A673 (cell line): ENCODE data around the gene MFNG. TPM values are rescaled to one million over a fixed set of nuclear protein-coding genes. Genes with fewer than 3 reads are reported as not detected.

ENCODE experiments used
- BruUV-seq: library from RNA; stranded (reverse); fragments of 400-500 nt; replicated peaks from 2 replicates; lab custom pipeline; 2021; lab: Mats Ljungman, UMichigan
- CTCF ChIA-PET: fragments of 300-600 bp; sonication (Branson Sonifier 250); formaldehyde crosslinking; loops from one replicate; lab custom pipeline; 2022; ENCODE audit warnings: antibody characterized with exemption; lab: Charles Lee
- POLR2A ChIA-PET: fragments of 300-600 bp; sonication (Branson Sonifier 250); formaldehyde crosslinking; loops from one replicate; lab custom pipeline; 2022; ENCODE audit warnings: antibody characterized with exemption; ENCODE audit not compliant: low non-redundant PET; lab: Charles Lee
- DNase-seq: peaks from one replicate; pipeline ENCODE4 v3.0.0-alpha.2; 2015; ENCODE audit warnings: low spot score
- H3K27ac ChIP-seq: fragments of 200-600 bp; sonication (generic); 2 replicates; pipeline ENCODE4 v1.5.1; 2016; ENCODE audit warnings: mixed run types, low read depth, mild to moderate bottlenecking, mixed read lengths, antibody characterized with exemption, low read length; ENCODE audit not compliant: poor library complexity, severe bottlenecking
- H3K27me3 ChIP-seq: fragments of 200-600 bp; sonication (generic); replicated peaks from 2 replicates; pipeline ENCODE4 v1.6.1; 2017; ENCODE audit warnings: mixed run types, low read depth, mild to moderate bottlenecking, mixed read lengths, antibody characterized with exemption, low read length; ENCODE audit not compliant: insufficient read depth, poor library complexity
- H3K36me3 ChIP-seq: fragments of 200-600 bp; sonication (generic); 2 replicates; pipeline ENCODE4 v1.6.1; 2016; ENCODE audit warnings: mixed run types, mild to moderate bottlenecking, mixed read lengths, antibody characterized with exemption, low read length; ENCODE audit not compliant: insufficient read depth, poor library complexity, severe bottlenecking
- H3K4me1 ChIP-seq: fragments of 200-600 bp; sonication (generic); 2 replicates; pipeline ENCODE4 v1.6.1; 2017; ENCODE audit warnings: mixed run types, mild to moderate bottlenecking, mixed read lengths, antibody characterized with exemption, low read length; ENCODE audit not compliant: insufficient read depth, poor library complexity, severe bottlenecking
- H3K4me3 ChIP-seq: fragments of 200-600 bp; sonication (generic); 2 replicates; pipeline ENCODE4 v1.5.1; 2016; ENCODE audit warnings: low read depth, mixed run types, mild to moderate bottlenecking, mixed read lengths, low read length; ENCODE audit not compliant: poor library complexity, severe bottlenecking
- H3K9me3 ChIP-seq: fragments of 200-600 bp; sonication (generic); 2 replicates; pipeline ENCODE4 v1.6.1; 2016; ENCODE audit warnings: mixed run types, low read depth, mild to moderate bottlenecking, mixed read lengths, antibody characterized with exemption, low read length; ENCODE audit not compliant: poor library complexity, severe bottlenecking
- CTCF ChIP-seq: fragments of 300-800, 200-600 bp; sonication (generic); conservative IDR thresholded peaks from 2 replicates; pipeline ENCODE4 v1.5.1; 2017; ENCODE audit warnings: low read depth, mild to moderate bottlenecking, antibody characterized with exemption, low read length, moderate library complexity, mixed read lengths
- EZH2 ChIP-seq: fragments of 200-600 bp; sonication (generic); IDR thresholded peaks from 2 replicates; pipeline ENCODE4 v1.6.1; 2017; ENCODE audit warnings: borderline replicate concordance, low read depth, mild to moderate bottlenecking, mixed read lengths, antibody characterized with exemption, low read length; ENCODE audit not compliant: poor library complexity, severe bottlenecking
- intact Hi-C: fragments of 100-400 bp; cut with micrococcal nuclease; formaldehyde crosslinking; loops from one replicate; pipeline ENCODE4 v1.10.0; 2022; ENCODE audit not compliant: unreplicated experiment
- total RNA-seq: library from RNA; stranded (reverse); gene quantifications from 2 replicates; pipeline ENCODE4 v1.2.3, GENCODE V29; 2021

The MFNG gene
- total RNA-seq, 1 experiment from 2014 or later: not detected

DNA sequence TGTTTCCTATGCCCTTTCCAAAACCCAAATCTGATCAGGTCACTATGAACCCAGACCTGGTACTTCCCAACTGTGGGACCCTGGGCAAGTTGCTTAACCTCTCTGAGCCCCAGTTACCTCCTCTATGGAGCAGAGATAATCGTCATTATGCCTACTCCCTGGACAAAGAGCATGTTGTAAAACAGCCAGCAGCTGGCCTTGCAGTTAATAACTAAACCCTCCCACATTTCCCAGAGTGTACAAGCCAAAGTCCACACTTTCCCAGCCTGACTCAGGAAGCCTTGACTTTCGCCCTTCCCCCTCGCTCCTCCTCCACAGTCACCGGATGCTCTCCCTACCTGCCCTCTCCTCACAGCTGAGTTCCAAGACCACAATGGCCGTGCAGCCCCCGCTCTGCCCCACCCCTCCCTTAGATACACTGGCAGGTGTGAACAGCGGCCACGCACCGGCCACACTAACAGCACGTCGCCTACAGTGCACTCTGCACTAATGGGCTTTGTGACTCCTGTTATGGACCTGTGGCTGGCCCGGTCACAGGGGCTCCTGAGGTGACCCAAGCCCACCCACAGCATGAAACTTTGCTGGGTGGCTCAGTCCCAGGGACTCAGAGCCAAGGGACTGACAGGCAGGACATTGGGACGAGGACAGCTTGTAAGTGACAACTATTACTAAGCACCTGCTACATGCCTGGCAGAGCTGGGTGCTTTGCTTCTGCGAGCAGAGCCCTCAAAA is 15.6 kb upstream of the MFNG start:
- H3K27me3 ChIP-seq: no peaks in the 10 kb centered on the region
- BruUV-seq: no TSS peak
- no peaks in the 10 kb centered on the region for H3K4me1 ChIP-seq
- no peaks in the 10 kb centered on the region for H3K36me3 ChIP-seq
- TF ChIP-seq CTCF: no peak
- no peak for DNase-seq
- H3K9me3 ChIP-seq: no peaks in the 10 kb centered on the region
- intact Hi-C loops: no loop called here
- ChIA-PET POLR2A (no interaction called here), CTCF (no interaction called here)
- no peak overlapping the region for H3K4me3 ChIP-seq
- H3K27ac ChIP-seq: no peak overlapping the region

GRCh38 chr22:37500745-37501609 is 14.8 kb upstream of the MFNG start:
- no TSS peak for BruUV-seq
- DNase-seq: no peak
- H3K27me3 ChIP-seq: no peaks in the 10 kb centered on the region
- TF ChIP-seq CTCF (no peak), EZH2 (no peak)
- intact Hi-C loops: no loop called here
- POLR2A ChIA-PET: no interaction called here
- H3K4me3 ChIP-seq: no peak overlapping the region
- CTCF ChIA-PET: interaction anchor here (0.6 kb wide), 1 partner anchor 169 kb away, joined by 3 read pairs; no protein-coding TSS in a partner anchor
- H3K36me3 ChIP-seq: no peaks in the 10 kb centered on the region
- no peaks in the 10 kb centered on the region for H3K9me3 ChIP-seq
- H3K4me1 ChIP-seq: no peaks in the 10 kb centered on the region
- H3K27ac ChIP-seq: no peak overlapping the region

- intact Hi-C loops: no loop called here
- BruUV-seq: no TSS peak
- CTCF ChIA-PET: interaction anchor here (0.6 kb wide), 1 partner anchor 168 kb away, joined by 3 read pairs; no protein-coding TSS in a partner anchor
These were observed 13.8 kb upstream of the MFNG start for GRCh38 chr22:37499789-37500540.

More at GRCh38 chr22:37499789-37500540, 13.8 kb upstream of the MFNG start:
- TF ChIP-seq EZH2: no peak
- no peak for TF ChIP-seq CTCF
- Histone ChIP-seq H3K36me3 (no peaks in the 10 kb centered on the region), H3K9me3 (no peaks in the 10 kb centered on the region), H3K4me3 (no peak overlapping the region), H3K4me1 (no peaks in the 10 kb centered on the region), H3K27ac (no peak overlapping the region), H3K27me3 (no peaks in the 10 kb centered on the region)
- DNase-seq: no peak
- POLR2A ChIA-PET: no interaction called here
